Measurements from ENCODE around the gene CD226. TPM values are rescaled to one million over a fixed set of nuclear protein-coding genes. Genes with fewer than 3 reads are reported as not detected.

CD226 gene
- total and polyA plus RNA-seq, 10 of the 15 experiments (the other 5 are each of a cell fraction or from before 2014, with no cell fraction given), result 12.9 to 68.8 (median 47.3) TPM

DNA sequence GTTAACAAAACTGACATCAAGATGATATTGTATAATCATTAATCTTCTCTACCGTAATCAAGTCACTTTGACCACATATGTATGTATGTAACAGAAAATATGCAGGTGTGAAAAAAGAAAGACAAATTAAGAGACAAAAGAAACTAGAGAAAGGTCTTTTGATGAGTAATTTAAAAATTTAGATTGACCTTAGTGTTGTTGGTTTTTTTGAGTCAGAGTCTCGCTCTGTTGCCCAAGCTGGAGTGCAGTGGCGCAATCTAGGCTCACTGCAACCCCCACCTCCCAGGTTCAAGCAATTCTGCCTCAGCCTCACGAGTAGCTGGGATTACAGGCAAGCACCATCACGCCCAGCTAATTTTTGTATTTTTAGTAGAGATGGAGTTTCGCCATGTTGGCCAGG lies 82.9 kb downstream of the CD226 start (continued):
- TF ChIP-seq CREM (IDR thresholded peaks at IDR 0.05; ENCODE audit: low read depth) (peak; percentile 64), MEF2B (IDR thresholded peaks at IDR 0.05; ENCODE audit: partially characterized antibody, poor library complexity, severe bottlenecking) (peak; percentile 37), PAX5 (IDR thresholded peaks at IDR 0.05; ENCODE audit: borderline replicate concordance, low read depth, low read length) (peak; percentile 78; the same call in 1 of the 2 replicates), BHLHE40 (IDR thresholded peaks at IDR 0.05; ENCODE audit: borderline replicate concordance in 1 of 2, low read depth in 2 of 2, low read length in 1 of 2) (peak in 1 of 2 experiments; percentile 39; a peak in 1 of 4 replicates)

DNA sequence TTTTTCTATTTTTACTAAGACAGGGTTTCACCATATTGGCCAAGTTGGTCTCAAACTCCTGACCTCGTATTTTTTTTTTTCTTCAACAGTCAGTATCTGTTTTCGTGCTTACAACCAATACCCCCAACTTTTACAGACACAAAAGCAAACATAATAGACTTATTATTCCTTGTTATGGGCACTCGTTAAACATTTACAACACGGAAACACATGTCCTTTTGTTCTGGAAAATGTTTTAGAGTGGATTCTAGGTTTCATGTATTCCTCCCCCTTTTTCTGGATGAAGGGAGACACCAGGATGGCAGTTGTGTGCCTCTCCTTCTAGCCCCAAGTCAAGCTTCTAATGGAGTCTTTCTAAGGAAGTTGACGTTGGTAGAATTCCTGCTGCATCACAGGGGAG lies 88.8 kb downstream of the CD226 start:
- RAD21 ChIA-PET (ENCODE audit: unreplicated experiment), result no interaction called here
- TF ChIP-seq TCF12 (IDR thresholded peaks at IDR 0.05; ENCODE audit: low read depth, low read length) (no peak), ZNF207 (IDR thresholded peaks at IDR 0.05; ENCODE audit: borderline replicate concordance) (no peak), DPF2 (IDR thresholded peaks at IDR 0.05) (no peak), GABPA (IDR thresholded peaks at IDR 0.05; ENCODE audit: low read depth) (no peak), ELK1 (IDR thresholded peaks at IDR 0.05; ENCODE audit: low read depth, low read length) (no peak), BRCA1 (IDR thresholded peaks at IDR 0.05; ENCODE audit: low read depth, low read length) (no peak), NKRF (conservative IDR thresholded peaks at IDR 0.05) (no peak), E2F4 (IDR thresholded peaks at IDR 0.05; ENCODE audit: low read depth, low read length) (no peak), USF2 (IDR thresholded peaks at IDR 0.05; ENCODE audit: borderline replicate concordance, low read depth, low read length) (no peak), MEF2B (IDR thresholded peaks at IDR 0.05; ENCODE audit: partially characterized antibody, poor library complexity, severe bottlenecking) (no peak), CBX3 (IDR thresholded peaks at IDR 0.05; ENCODE audit: borderline replicate concordance, low read depth) (no peak), SP1 (IDR thresholded peaks at IDR 0.05; ENCODE audit: low read depth, low read length) (no peak)
- TF ChIP-seq, protein P1, sequence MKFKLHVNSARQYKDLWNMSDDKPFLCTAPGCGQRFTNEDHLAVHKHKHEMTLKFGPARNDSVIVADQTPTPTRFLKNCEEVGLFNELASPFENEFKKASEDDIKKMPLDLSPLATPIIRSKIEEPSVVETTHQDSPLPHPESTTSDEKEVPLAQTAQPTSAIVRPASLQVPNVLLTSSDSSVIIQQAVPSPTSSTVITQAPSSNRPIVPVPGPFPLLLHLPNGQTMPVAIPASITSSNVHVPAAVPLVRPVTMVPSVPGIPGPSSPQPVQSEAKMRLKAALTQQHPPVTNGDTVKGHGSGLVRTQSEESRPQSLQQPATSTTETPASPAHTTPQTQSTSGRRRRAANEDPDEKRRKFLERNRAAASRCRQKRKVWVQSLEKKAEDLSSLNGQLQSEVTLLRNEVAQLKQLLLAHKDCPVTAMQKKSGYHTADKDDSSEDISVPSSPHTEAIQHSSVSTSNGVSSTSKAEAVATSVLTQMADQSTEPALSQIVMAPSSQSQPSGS (IDR thresholded peaks at IDR 0.05; ENCODE audit: low read length), result no peak

More for the DNA sequence above, 88.8 kb downstream of the CD226 start:
- ChIA-PET SMC1A (ENCODE audit: uncharacterized antibody, unreplicated experiment) (no interaction called here), CTCF (no interaction called here), POLR2A (no interaction called here)
- Histone ChIP-seq H4K20me1 (ENCODE audit: control insufficient read depth, insufficient read depth) (no peaks in the 10 kb centered on the region), H3K4me3 (no peak overlapping the region), H2AFZ (ENCODE audit: control insufficient read depth, low read depth, low read length) (no peak overlapping the region), H3K27me3 (replicated peaks in 1 of 2; ENCODE audit: control insufficient read depth in 2 of 2, insufficient read depth in 2 of 2, low read length in 1 of 2) (no peaks in the 10 kb centered on the region), H3K4me2 (ENCODE audit: control insufficient read depth, insufficient read depth) (no peak overlapping the region), H3K9ac (ENCODE audit: control insufficient read depth, insufficient read depth, low read length) (no peak overlapping the region), H3K9me3 (replicated peaks; ENCODE audit: control insufficient read depth, insufficient read depth, low read length) (no peaks in the 10 kb centered on the region), H3K4me1 (ENCODE audit: control insufficient read depth, insufficient read depth, low read length) (no peaks in the 10 kb centered on the region), H3K27ac (ENCODE audit: control insufficient read depth, insufficient read depth) (no peak overlapping the region), H3K79me2 (ENCODE audit: control insufficient read depth, insufficient read depth, low read length) (no peaks in the 10 kb centered on the region), H3K36me3 (ENCODE audit: control insufficient read depth in 2 of 2, insufficient read depth in 2 of 2, low read length in 1 of 2) (peaks cover 0 to 3% of the 10 kb centered on the region in 2 experiments; a peak in 2 of 4 replicates)
- ATAC-seq, result no peak
- no peak for DNase-seq (ENCODE audit: low read depth, low spot score)
- 68% methylated on average over 5 of the region's 5 CpGs for WGBS (ENCODE audit: insufficient coverage, insufficient replicate concordance, low lambda C conversion rate, missing lambda C conversion rate)
- in situ Hi-C loops (cut with MboI), result no loop called here
- intact Hi-C loops (cut with micrococcal nuclease; ENCODE audit: unreplicated experiment), result no loop called here
- FAIRE-seq, result no peak
- no TSS peak for BruUV-seq (replicated peaks)
